ENCODE results near the gene SP140. TPM values are rescaled to one million over a fixed set of nuclear protein-coding genes. Genes with fewer than 3 reads are reported as not detected.

SP140 gene
- total RNA-seq, 1 experiment from 2014 or later: not detected

- no peaks in the 10 kb centered on the region for H3K9me3 ChIP-seq
- no peak overlapping the region for H3K27ac Mint-ChIP-seq (ENCODE audit: unreplicated experiment)
- no peaks in the 10 kb centered on the region for H3K36me3 Mint-ChIP-seq (ENCODE audit: insufficient read depth, unreplicated experiment)
- no peak for TF ChIP-seq CTCF (IDR thresholded peaks at IDR 0.05; ENCODE audit: insufficient read depth in 1 of 2, low read depth in 1 of 2, low read length in 1 of 2, severe bottlenecking in 1 of 2, unreplicated experiment in 1 of 2)
- no peak overlapping the region for H3K4me3 ChIP-seq (ENCODE audit: low read depth, low read length)
- peaks cover 5% of the 10 kb centered on the region for H3K27me3 Mint-ChIP-seq (ENCODE audit: insufficient read depth, unreplicated experiment)
- no peaks in the 10 kb centered on the region for H3K36me3 ChIP-seq (ENCODE audit: control insufficient read depth, insufficient read depth, low read length)
- intact Hi-C loops (cut with micrococcal nuclease; ENCODE audit: unreplicated experiment): no loop called here
- no peak overlapping the region for H3K4me3 Mint-ChIP-seq (ENCODE audit: unreplicated experiment)
- CTCF ChIA-PET: no interaction called here
- no TSS peak for BruUV-seq (replicated peaks)
- no peaks in the 10 kb centered on the region for H3K4me1 Mint-ChIP-seq (ENCODE audit: low read depth, unreplicated experiment)
- DNase-seq: no peak
- H3K4me1 ChIP-seq: no peaks in the 10 kb centered on the region
- no peaks in the 10 kb centered on the region for H3K9me3 Mint-ChIP-seq (ENCODE audit: unreplicated experiment)
- POLR2A ChIA-PET: no interaction called here
- no peaks in the 10 kb centered on the region for H3K27me3 ChIP-seq (replicated peaks; ENCODE audit: control insufficient read depth, insufficient read depth, low read length)
Observed at GRCh38 chr2:230230087-230230486, 4.6 kb downstream of the SP140 start.

- no peak for DNase-seq
- no peak overlapping the region for H3K4me3 Mint-ChIP-seq (ENCODE audit: unreplicated experiment)
- CTCF ChIA-PET: no interaction called here
- Histone ChIP-seq H3K4me1 (no peaks in the 10 kb centered on the region), H3K36me3 (ENCODE audit: control insufficient read depth, insufficient read depth, low read length) (no peaks in the 10 kb centered on the region), H3K9me3 (no peaks in the 10 kb centered on the region), H3K4me3 (ENCODE audit: low read depth, low read length) (no peak overlapping the region), H3K27me3 (replicated peaks; ENCODE audit: control insufficient read depth, insufficient read depth, low read length) (no peaks in the 10 kb centered on the region)
- POLR2A ChIA-PET: no interaction called here
- intact Hi-C loops (cut with micrococcal nuclease; ENCODE audit: unreplicated experiment): no loop called here
- no peaks in the 10 kb centered on the region for H3K9me3 Mint-ChIP-seq (ENCODE audit: unreplicated experiment)
- H3K27ac Mint-ChIP-seq (ENCODE audit: unreplicated experiment): no peak overlapping the region
- TF ChIP-seq CTCF (IDR thresholded peaks at IDR 0.05; ENCODE audit: insufficient read depth in 1 of 2, low read depth in 1 of 2, low read length in 1 of 2, severe bottlenecking in 1 of 2, unreplicated experiment in 1 of 2): no peak
- H3K4me1 Mint-ChIP-seq (ENCODE audit: low read depth, unreplicated experiment): no peaks in the 10 kb centered on the region
- BruUV-seq (replicated peaks): no TSS peak
- H3K27me3 Mint-ChIP-seq (ENCODE audit: insufficient read depth, unreplicated experiment): peaks cover 7% of the 10 kb centered on the region
- no peaks in the 10 kb centered on the region for H3K36me3 Mint-ChIP-seq (ENCODE audit: insufficient read depth, unreplicated experiment)
Observed at GRCh38 chr2:230230496-230231200, 5.1 kb downstream of the SP140 start.

- Mint-ChIP-seq H3K4me3 (ENCODE audit: unreplicated experiment) (no peak overlapping the region), H3K4me1 (ENCODE audit: low read depth, unreplicated experiment) (no peaks in the 10 kb centered on the region), H3K27me3 (ENCODE audit: insufficient read depth, unreplicated experiment) (peaks cover 7% of the 10 kb centered on the region), H3K36me3 (ENCODE audit: insufficient read depth, unreplicated experiment) (no peaks in the 10 kb centered on the region), H3K9me3 (ENCODE audit: unreplicated experiment) (no peaks in the 10 kb centered on the region), H3K27ac (ENCODE audit: unreplicated experiment) (no peak overlapping the region)
- intact Hi-C loops (cut with micrococcal nuclease; ENCODE audit: unreplicated experiment): no loop called here
- no peaks in the 10 kb centered on the region for H3K4me1 ChIP-seq
- BruUV-seq (replicated peaks): no TSS peak
- TF ChIP-seq CTCF (IDR thresholded peaks at IDR 0.05; ENCODE audit: insufficient read depth in 1 of 2, low read depth in 1 of 2, low read length in 1 of 2, severe bottlenecking in 1 of 2, unreplicated experiment in 1 of 2): no peak
- no peaks in the 10 kb centered on the region for H3K9me3 ChIP-seq
- ChIA-PET POLR2A (no interaction called here), CTCF (no interaction called here)
- H3K27me3 ChIP-seq (replicated peaks; ENCODE audit: control insufficient read depth, insufficient read depth, low read length): no peaks in the 10 kb centered on the region
- no peak overlapping the region for H3K4me3 ChIP-seq (ENCODE audit: low read depth, low read length)
- H3K36me3 ChIP-seq (ENCODE audit: control insufficient read depth, insufficient read depth, low read length): no peaks in the 10 kb centered on the region
- DNase-seq: no peak
Observed at GRCh38 chr2:230231251-230231650, 5.7 kb downstream of the SP140 start.
